ENCODE results near the gene PAQR5.
"Not testable (repeated sequence)": the region's sequence is repeated elsewhere in the genome, so short reads cannot be mapped to it uniquely, and the experiment has no call there.

PAQR5 gene

GRCh38 chr15:69369631-69370030 lies 70.9 kb downstream of the PAQR5 start:
- POLR2A ChIA-PET, result no interaction called here
- 100% methylated on average over 2 of the region's 2 CpGs for WGBS (ENCODE audit: insufficient coverage)

GRCh38 chr15:69373406-69373805 lies 74.7 kb downstream of the PAQR5 start:
- POLR2A ChIA-PET, result no interaction called here
- Histone ChIP-seq H3K9me3 (ENCODE audit: control extremely low read depth in 1 of 5, control insufficient read depth in 4 of 5, insufficient read depth in 2 of 5, low read depth in 1 of 5, low read length in 4 of 5) (peaks cover 0 to 2% (median 0%) of the 10 kb centered on the region in 5 experiments), H3K27ac (ENCODE audit: insufficient read depth in 1 of 2, low read depth in 1 of 2, low read length in 2 of 2, poor library complexity in 1 of 2, severe bottlenecking in 2 of 2) (no peak overlapping the region), H3K4me3 (ENCODE audit: control insufficient read depth in 1 of 7, extremely low read depth in 1 of 7, insufficient read depth in 4 of 7, low read depth in 2 of 7, low read length in 6 of 7) (no peak overlapping the region), H3K27me3 (replicated peaks in 2 of 5; ENCODE audit: control insufficient read depth in 4 of 5, insufficient read depth in 5 of 5, low read length in 4 of 5) (no peaks in the 10 kb centered on the region), H3K36me3 (ENCODE audit: control insufficient read depth in 4 of 4, insufficient read depth in 4 of 4, low read length in 3 of 4) (no peaks in the 10 kb centered on the region), H3K4me1 (ENCODE audit: control extremely low read depth in 1 of 4, control insufficient read depth in 4 of 4, insufficient read depth in 4 of 4, low read length in 3 of 4) (no peaks in the 10 kb centered on the region)
- DNase-seq, result no peak
- WGBS (ENCODE audit: insufficient coverage), result 99% methylated on average over 5 of the region's 6 CpGs
- CTCF ChIA-PET, result no interaction called here

More at GRCh38 chr15:69369631-69370030, 70.9 kb downstream of the PAQR5 start:
- Histone ChIP-seq H3K4me1 (ENCODE audit: control extremely low read depth in 1 of 4, control insufficient read depth in 4 of 4, insufficient read depth in 4 of 4, low read length in 3 of 4) (no peaks in the 10 kb centered on the region), H3K9me3 (ENCODE audit: control extremely low read depth in 1 of 5, control insufficient read depth in 4 of 5, insufficient read depth in 2 of 5, low read depth in 1 of 5, low read length in 4 of 5) (peaks cover 0 to 2% (median 0%) of the 10 kb centered on the region in 5 experiments), H3K36me3 (ENCODE audit: control insufficient read depth in 4 of 4, insufficient read depth in 4 of 4, low read length in 3 of 4) (no peaks in the 10 kb centered on the region), H3K27me3 (replicated peaks in 2 of 5; ENCODE audit: control insufficient read depth in 4 of 5, insufficient read depth in 5 of 5, low read length in 4 of 5) (no peaks in the 10 kb centered on the region), H3K4me3 (ENCODE audit: control insufficient read depth in 1 of 7, extremely low read depth in 1 of 7, insufficient read depth in 4 of 7, low read depth in 2 of 7, low read length in 6 of 7) (no peak overlapping the region), H3K27ac (ENCODE audit: insufficient read depth in 1 of 2, low read depth in 1 of 2, low read length in 2 of 2, poor library complexity in 1 of 2, severe bottlenecking in 2 of 2) (no peak overlapping the region)
- no peak for DNase-seq
- CTCF ChIA-PET, result no interaction called here

- 90% methylated on average over 5 of the region's 8 CpGs for WGBS (ENCODE audit: insufficient coverage)
- DNase-seq, result no peak
- Histone ChIP-seq H3K27me3 (replicated peaks in 2 of 5; ENCODE audit: control insufficient read depth in 4 of 5, insufficient read depth in 5 of 5, low read length in 4 of 5) (no peaks in the 10 kb centered on the region), H3K4me3 (ENCODE audit: control insufficient read depth in 1 of 7, extremely low read depth in 1 of 7, insufficient read depth in 4 of 7, low read depth in 2 of 7, low read length in 6 of 7) (no peak overlapping the region), H3K36me3 (ENCODE audit: control insufficient read depth in 4 of 4, insufficient read depth in 4 of 4, low read length in 3 of 4) (no peaks in the 10 kb centered on the region), H3K4me1 (ENCODE audit: control extremely low read depth in 1 of 4, control insufficient read depth in 4 of 4, insufficient read depth in 4 of 4, low read length in 3 of 4) (no peaks in the 10 kb centered on the region), H3K9me3 (ENCODE audit: control extremely low read depth in 1 of 5, control insufficient read depth in 4 of 5, insufficient read depth in 2 of 5, low read depth in 1 of 5, low read length in 4 of 5) (peaks cover 0 to 2% (median 0%) of the 10 kb centered on the region in 5 experiments), H3K27ac (ENCODE audit: insufficient read depth in 1 of 2, low read depth in 1 of 2, low read length in 2 of 2, poor library complexity in 1 of 2, severe bottlenecking in 2 of 2) (no peak overlapping the region)
- POLR2A ChIA-PET, result no interaction called here
- CTCF ChIA-PET, result no interaction called here
Observed at GRCh38 chr15:69375151-69375790, 76.6 kb downstream of the PAQR5 start.

DNA sequence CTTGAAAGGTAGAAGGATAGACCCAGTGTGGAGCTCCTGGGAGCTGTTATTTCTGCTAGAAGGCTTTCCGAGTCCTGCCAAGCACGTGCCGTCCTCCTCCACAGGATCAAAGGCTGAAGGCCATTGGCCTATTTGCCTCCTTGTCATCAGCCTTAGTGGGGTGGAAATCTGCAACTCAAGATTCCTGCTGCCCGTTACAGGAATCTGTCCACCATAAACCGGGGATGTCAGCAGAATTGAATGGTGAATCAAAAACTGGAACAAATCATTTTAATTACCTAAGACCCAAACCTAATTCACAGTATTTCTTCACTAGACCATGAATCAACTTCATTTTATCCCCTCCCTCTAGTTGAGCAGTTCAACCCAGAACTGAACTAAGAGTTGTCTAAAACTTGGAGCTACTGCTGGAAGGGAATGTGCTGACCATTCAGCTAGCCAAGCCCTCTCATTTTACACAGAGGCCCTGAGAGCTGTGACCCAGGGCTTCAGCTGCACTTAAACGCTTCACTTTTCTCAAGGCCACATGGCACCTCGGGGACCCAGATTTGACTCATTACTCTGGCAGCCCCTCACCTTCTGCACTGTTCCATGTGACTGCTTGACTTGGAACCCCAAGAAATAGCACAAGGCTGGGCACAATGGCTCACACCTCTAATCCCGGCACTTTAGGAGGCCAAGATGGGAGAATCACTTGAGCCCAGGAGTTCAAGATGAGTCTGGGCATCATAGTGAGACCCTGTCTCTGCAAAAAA lies 78.7 kb downstream of the PAQR5 start:
- Histone ChIP-seq H3K27ac (ENCODE audit: insufficient read depth in 1 of 2, low read depth in 1 of 2, low read length in 2 of 2, poor library complexity in 1 of 2, severe bottlenecking in 2 of 2) (no peak overlapping the region), H3K9me3 (ENCODE audit: control extremely low read depth in 1 of 5, control insufficient read depth in 4 of 5, insufficient read depth in 2 of 5, low read depth in 1 of 5, low read length in 4 of 5) (peaks cover 0 to 2% (median 0%) of the 10 kb centered on the region in 5 experiments), H3K27me3 (replicated peaks in 2 of 5; ENCODE audit: control insufficient read depth in 4 of 5, insufficient read depth in 5 of 5, low read length in 4 of 5) (no peaks in the 10 kb centered on the region), H3K4me3 (ENCODE audit: control insufficient read depth in 1 of 7, extremely low read depth in 1 of 7, insufficient read depth in 4 of 7, low read depth in 2 of 7, low read length in 6 of 7) (no peak overlapping the region), H3K36me3 (ENCODE audit: control insufficient read depth in 4 of 4, insufficient read depth in 4 of 4, low read length in 3 of 4) (no peaks in the 10 kb centered on the region), H3K4me1 (ENCODE audit: control extremely low read depth in 1 of 4, control insufficient read depth in 4 of 4, insufficient read depth in 4 of 4, low read length in 3 of 4) (no peaks in the 10 kb centered on the region)
- 98% methylated on average over 8 of the region's 8 CpGs for WGBS (ENCODE audit: insufficient coverage)
- ChIA-PET CTCF (no interaction called here), POLR2A (no interaction called here)
- DNase-seq, result no peak

GRCh38 chr15:69380100-69380725 lies 81.5 kb downstream of the PAQR5 start:
- ChIA-PET POLR2A (no interaction called here), CTCF (interaction anchor here (1.4 to 2.0 kb wide), 2 partner anchors 9 to 13 kb away, joined by 4 to 7 read pairs; no protein-coding TSS in a partner anchor)
- WGBS (ENCODE audit: insufficient coverage), result 84% methylated on average over 8 of the region's 9 CpGs
- no peak overlapping the region for H3K27ac ChIP-seq (ENCODE audit: insufficient read depth in 1 of 2, low read depth in 1 of 2, low read length in 2 of 2, poor library complexity in 1 of 2, severe bottlenecking in 2 of 2)
- H3K36me3 ChIP-seq (ENCODE audit: control insufficient read depth in 4 of 4, insufficient read depth in 4 of 4, low read length in 3 of 4), result no peaks in the 10 kb centered on the region
- no peaks in the 10 kb centered on the region for H3K9me3 ChIP-seq (ENCODE audit: control extremely low read depth in 1 of 5, control insufficient read depth in 4 of 5, insufficient read depth in 2 of 5, low read depth in 1 of 5, low read length in 4 of 5)
- DNase-seq, result no peak
- no peaks in the 10 kb centered on the region for H3K27me3 ChIP-seq (replicated peaks in 2 of 5; ENCODE audit: control insufficient read depth in 4 of 5, insufficient read depth in 5 of 5, low read length in 4 of 5)
- no peak overlapping the region for H3K4me3 ChIP-seq (ENCODE audit: control insufficient read depth in 1 of 7, extremely low read depth in 1 of 7, insufficient read depth in 4 of 7, low read depth in 2 of 7, low read length in 6 of 7)
- no peaks in the 10 kb centered on the region for H3K4me1 ChIP-seq (ENCODE audit: control extremely low read depth in 1 of 4, control insufficient read depth in 4 of 4, insufficient read depth in 4 of 4, low read length in 3 of 4)

- ChIA-PET POLR2A (no interaction called here), CTCF (interaction anchor here (1.2 to 2.0 kb wide), 2 partner anchors 10 to 13 kb away, joined by 3 to 7 read pairs; no protein-coding TSS in a partner anchor)
- no peaks in the 10 kb centered on the region for H3K36me3 ChIP-seq (ENCODE audit: control insufficient read depth in 4 of 4, insufficient read depth in 4 of 4, low read length in 3 of 4)
- no peak overlapping the region for H3K27ac ChIP-seq (ENCODE audit: insufficient read depth in 1 of 2, low read depth in 1 of 2, low read length in 2 of 2, poor library complexity in 1 of 2, severe bottlenecking in 2 of 2)
- WGBS (ENCODE audit: insufficient coverage), result 100% methylated on average over 6 of the region's 10 CpGs
- H3K4me1 ChIP-seq (ENCODE audit: control extremely low read depth in 1 of 4, control insufficient read depth in 4 of 4, insufficient read depth in 4 of 4, low read length in 3 of 4), result no peaks in the 10 kb centered on the region
- H3K4me3 ChIP-seq (ENCODE audit: control insufficient read depth in 1 of 7, extremely low read depth in 1 of 7, insufficient read depth in 4 of 7, low read depth in 2 of 7, low read length in 6 of 7), result no peak overlapping the region
- no peaks in the 10 kb centered on the region for H3K27me3 ChIP-seq (replicated peaks in 2 of 5; ENCODE audit: control insufficient read depth in 4 of 5, insufficient read depth in 5 of 5, low read length in 4 of 5)
- H3K9me3 ChIP-seq (ENCODE audit: control extremely low read depth in 1 of 5, control insufficient read depth in 4 of 5, insufficient read depth in 2 of 5, low read depth in 1 of 5, low read length in 4 of 5), result no peaks in the 10 kb centered on the region
- no peak for DNase-seq
Observed at GRCh38 chr15:69380726-69381105, 82.0 kb downstream of the PAQR5 start.

DNA sequence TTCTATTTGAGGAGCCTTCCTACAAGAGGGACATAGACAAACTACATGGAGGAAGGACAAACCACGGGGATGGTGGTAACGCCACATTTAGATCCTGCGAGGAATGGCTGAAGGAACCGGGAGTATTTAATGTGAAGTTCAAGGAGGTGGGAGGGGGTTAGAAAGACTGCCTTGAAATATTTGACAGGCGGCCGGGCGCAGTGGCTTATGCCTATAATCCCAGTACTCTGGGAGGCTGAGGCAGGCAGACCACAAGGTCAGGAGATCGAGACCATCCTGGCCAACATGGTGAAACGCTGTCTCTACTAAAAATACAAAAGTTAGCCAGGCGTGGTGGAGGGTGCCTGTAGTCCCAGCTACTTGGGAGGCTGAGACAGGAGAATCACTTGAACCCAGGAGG lies 83.5 kb downstream of the PAQR5 start:
- CTCF ChIA-PET, result interaction anchor here (0.5 to 2.0 kb wide), 3 partner anchors 12 to 113 kb away, joined by 3 to 7 read pairs (median 3); no protein-coding TSS in a partner anchor
- not testable (repeated sequence) for H3K9me3 ChIP-seq (ENCODE audit: control extremely low read depth in 1 of 5, control insufficient read depth in 4 of 5, insufficient read depth in 2 of 5, low read depth in 1 of 5, low read length in 4 of 5)

More for the DNA sequence above, 83.5 kb downstream of the PAQR5 start:
- H3K27me3 ChIP-seq (replicated peaks in 2 of 5; ENCODE audit: control insufficient read depth in 4 of 5, insufficient read depth in 5 of 5, low read length in 4 of 5); H3K4me1 ChIP-seq (ENCODE audit: control extremely low read depth in 1 of 4, control insufficient read depth in 4 of 4, insufficient read depth in 4 of 4, low read length in 3 of 4); POLR2A ChIA-PET; H3K27ac ChIP-seq (ENCODE audit: insufficient read depth in 1 of 2, low read depth in 1 of 2, low read length in 2 of 2, poor library complexity in 1 of 2, severe bottlenecking in 2 of 2); H3K4me3 ChIP-seq (ENCODE audit: control insufficient read depth in 1 of 7, extremely low read depth in 1 of 7, insufficient read depth in 4 of 7, low read depth in 2 of 7, low read length in 6 of 7); H3K36me3 ChIP-seq (ENCODE audit: control insufficient read depth in 4 of 4, insufficient read depth in 4 of 4, low read length in 3 of 4); DNase-seq: not testable (repeated sequence)
- 97% methylated on average over 8 of the region's 10 CpGs for whole genome bisulfite sequencing (ENCODE audit: insufficient coverage)
